Breast epithelium (tissue), 3 donors: ENCODE data around the gene SLC38A6.

Experiments used
- CTCF ChIP-seq, 3 donors: fragments of 450-650 bp; IDR thresholded peaks; one replicate each; pipeline ENCODE4 v1.5.1; 2016 to 2017; ENCODE audit warnings: antibody characterized with exemption in 3 of 3, mild to moderate bottlenecking in 3 of 3, moderate library complexity in 3 of 3
- POLR2A ChIP-seq: fragments of 450-650 bp; IDR thresholded peaks from one replicate; pipeline ENCODE4 v1.6.1; 2016; ENCODE audit warnings: antibody characterized with exemption, mild to moderate bottlenecking, moderate library complexity

- TF ChIP-seq CTCF (IDR thresholded peaks at IDR 0.05), result no peak
- no peak for TF ChIP-seq POLR2A
These were observed 52.0 kb downstream of the SLC38A6 start for GRCh38 chr14:61033054-61033453.
